ENCODE data around the gene NME4.

DNA sequence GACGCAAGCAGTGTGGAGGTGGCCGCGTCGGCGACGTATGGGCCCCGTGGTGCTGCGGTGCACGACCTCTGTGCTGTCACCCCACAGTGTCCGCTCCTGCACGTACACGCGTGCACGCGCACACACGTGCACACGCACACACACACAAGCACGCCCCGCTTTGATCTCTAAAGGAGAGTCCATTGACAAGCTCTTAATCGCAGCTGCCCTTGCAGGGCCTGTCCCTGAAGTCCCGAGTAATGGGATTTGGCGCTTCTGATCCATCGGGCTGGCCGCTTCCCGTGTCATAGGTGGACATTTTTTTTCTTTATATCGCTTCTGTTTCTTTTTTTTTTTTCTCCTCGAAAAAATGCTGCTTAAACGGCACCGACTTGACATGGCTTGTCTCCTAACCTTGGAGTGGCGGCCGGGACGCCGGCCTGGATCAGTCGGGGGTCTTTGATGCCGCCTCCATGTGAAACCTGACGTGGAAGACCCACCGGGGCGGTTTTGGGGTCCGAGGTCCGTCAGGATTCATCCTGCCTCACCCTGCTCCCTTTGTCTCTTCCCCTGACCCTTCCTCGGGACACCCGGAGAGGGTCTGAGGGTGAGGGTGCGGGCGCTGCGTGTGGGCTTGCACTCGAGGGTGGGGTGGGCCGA, 36.2 kb upstream of the NME4 start:
- TF ChIP-seq, protein P1, sequence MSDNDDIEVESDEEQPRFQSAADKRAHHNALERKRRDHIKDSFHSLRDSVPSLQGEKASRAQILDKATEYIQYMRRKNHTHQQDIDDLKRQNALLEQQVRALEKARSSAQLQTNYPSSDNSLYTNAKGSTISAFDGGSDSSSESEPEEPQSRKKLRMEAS (IDR thresholded peaks at IDR 0.05; ENCODE audit: low read depth, low read length) = no peak
- TF ChIP-seq, protein P2, sequence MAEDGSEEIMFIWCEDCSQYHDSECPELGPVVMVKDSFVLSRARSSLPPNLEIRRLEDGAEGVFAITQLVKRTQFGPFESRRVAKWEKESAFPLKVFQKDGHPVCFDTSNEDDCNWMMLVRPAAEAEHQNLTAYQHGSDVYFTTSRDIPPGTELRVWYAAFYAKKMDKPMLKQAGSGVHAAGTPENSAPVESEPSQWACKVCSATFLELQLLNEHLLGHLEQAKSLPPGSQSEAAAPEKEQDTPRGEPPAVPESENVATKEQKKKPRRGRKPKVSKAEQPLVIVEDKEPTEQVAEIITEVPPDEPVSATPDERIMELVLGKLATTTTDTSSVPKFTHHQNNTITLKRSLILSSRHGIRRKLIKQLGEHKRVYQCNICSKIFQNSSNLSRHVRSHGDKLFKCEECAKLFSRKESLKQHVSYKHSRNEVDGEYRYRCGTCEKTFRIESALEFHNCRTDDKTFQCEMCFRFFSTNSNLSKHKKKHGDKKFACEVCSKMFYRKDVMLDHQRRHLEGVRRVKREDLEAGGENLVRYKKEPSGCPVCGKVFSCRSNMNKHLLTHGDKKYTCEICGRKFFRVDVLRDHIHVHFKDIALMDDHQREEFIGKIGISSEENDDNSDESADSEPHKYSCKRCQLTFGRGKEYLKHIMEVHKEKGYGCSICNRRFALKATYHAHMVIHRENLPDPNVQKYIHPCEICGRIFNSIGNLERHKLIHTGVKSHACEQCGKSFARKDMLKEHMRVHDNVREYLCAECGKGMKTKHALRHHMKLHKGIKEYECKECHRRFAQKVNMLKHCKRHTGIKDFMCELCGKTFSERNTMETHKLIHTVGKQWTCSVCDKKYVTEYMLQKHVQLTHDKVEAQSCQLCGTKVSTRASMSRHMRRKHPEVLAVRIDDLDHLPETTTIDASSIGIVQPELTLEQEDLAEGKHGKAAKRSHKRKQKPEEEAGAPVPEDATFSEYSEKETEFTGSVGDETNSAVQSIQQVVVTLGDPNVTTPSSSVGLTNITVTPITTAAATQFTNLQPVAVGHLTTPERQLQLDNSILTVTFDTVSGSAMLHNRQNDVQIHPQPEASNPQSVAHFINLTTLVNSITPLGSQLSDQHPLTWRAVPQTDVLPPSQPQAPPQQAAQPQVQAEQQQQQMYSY (CRISPR knock-in tag; IDR thresholded peaks at IDR 0.05) = no peak
- no peak for TF ChIP-seq RAD21 (IDR thresholded peaks at IDR 0.05; ENCODE audit: insufficient read depth, low read depth, low read length)
